Chondrocyte (in vitro differentiated cells): ENCODE measurements around the gene PCDHGA9. TPM values are rescaled to one million over a fixed set of nuclear protein-coding genes. Genes with fewer than 3 reads are reported as not detected.
"Not testable (repeated sequence)": the region's sequence is repeated elsewhere in the genome, so short reads cannot be mapped to it uniquely, and the experiment has no call there.

Experiments used
- DNase-seq: peaks from one replicate; pipeline ENCODE4 v3.0.0; 2021; ENCODE audit warnings: mixed read lengths, low spot score
- H3K27ac Mint-ChIP-seq: one replicate; pipeline ENCODE4 v1.8.0; 2021; ENCODE audit warnings: mild to moderate bottlenecking, moderate library complexity, mixed read lengths; ENCODE audit not compliant: unreplicated experiment
- H3K27me3 Mint-ChIP-seq: 2 replicates; pipeline ENCODE4 v1.8.0; 2021; ENCODE audit warnings: low read depth, mixed read lengths
- H3K36me3 Mint-ChIP-seq: 2 replicates; pipeline ENCODE4 v1.8.0; 2021; ENCODE audit warnings: low read depth, mixed read lengths
- H3K4me1 Mint-ChIP-seq: 2 replicates; pipeline ENCODE4 v1.8.0; 2021; ENCODE audit warnings: low read depth, mild to moderate bottlenecking, mixed read lengths
- H3K4me3 Mint-ChIP-seq: one replicate; pipeline ENCODE4 v1.8.0; 2021; ENCODE audit warnings: mild to moderate bottlenecking, moderate library complexity, mixed read lengths; ENCODE audit not compliant: unreplicated experiment
- H3K9me3 Mint-ChIP-seq: 2 replicates; pipeline ENCODE4 v1.8.0; 2021; ENCODE audit warnings: low read depth, mixed read lengths
- total RNA-seq: library from RNA; stranded (reverse); gene quantifications from 3 replicates; pipeline ENCODE4 v1.2.1, GENCODE V29; 2021
- TF ChIP-seq, protein P1 (sequence below): fragments of 200-600 bp; sonication (generic); IDR thresholded peaks from 2 replicates; pipeline ENCODE4 v1.5.0; 2021; ENCODE audit warnings: antibody characterized with exemption, mild to moderate bottlenecking, moderate library complexity

PCDHGA9 gene
- total RNA-seq, 1 donor from 2014 or later, result 1.4 TPM

DNA sequence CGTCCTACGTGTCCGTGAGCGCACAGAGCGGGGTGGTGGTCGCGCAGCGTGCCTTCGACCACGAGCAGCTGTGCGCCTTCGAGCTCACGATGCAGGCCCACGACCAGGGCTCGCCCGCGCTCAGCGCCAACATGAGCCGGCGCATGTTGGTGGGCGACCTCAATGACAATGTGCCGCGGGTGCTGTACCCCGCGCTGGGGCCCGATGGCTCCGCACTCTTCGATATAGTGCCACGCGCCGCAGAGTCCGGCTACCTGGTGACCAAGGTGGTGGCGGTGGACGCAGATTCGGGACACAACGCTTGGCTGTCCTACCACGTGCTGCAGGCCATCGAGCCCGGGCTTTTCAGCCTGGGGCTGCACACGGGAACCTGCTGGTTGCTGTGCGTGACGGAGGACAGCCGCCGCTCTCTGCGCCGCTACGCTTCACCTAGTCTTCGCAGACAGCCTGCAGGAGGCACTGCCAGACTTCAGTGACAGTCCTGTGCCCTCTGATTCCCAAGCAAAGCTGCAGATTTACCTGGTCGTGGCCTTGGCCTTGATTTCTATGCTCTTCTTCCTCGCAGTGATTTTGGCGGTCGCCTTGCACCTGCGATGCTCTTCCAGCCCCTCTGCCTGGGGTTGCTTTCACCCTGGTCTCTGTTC lies 25.3 kb downstream of the PCDHGA9 start:
- H3K36me3 Mint-ChIP-seq, result peaks cover 60% of the 10 kb centered on the region
- no peak for DNase-seq
- H3K4me3 Mint-ChIP-seq, result no peak overlapping the region
- H3K27me3 Mint-ChIP-seq, result no peaks in the 10 kb centered on the region
- TF ChIP-seq, protein P1, sequence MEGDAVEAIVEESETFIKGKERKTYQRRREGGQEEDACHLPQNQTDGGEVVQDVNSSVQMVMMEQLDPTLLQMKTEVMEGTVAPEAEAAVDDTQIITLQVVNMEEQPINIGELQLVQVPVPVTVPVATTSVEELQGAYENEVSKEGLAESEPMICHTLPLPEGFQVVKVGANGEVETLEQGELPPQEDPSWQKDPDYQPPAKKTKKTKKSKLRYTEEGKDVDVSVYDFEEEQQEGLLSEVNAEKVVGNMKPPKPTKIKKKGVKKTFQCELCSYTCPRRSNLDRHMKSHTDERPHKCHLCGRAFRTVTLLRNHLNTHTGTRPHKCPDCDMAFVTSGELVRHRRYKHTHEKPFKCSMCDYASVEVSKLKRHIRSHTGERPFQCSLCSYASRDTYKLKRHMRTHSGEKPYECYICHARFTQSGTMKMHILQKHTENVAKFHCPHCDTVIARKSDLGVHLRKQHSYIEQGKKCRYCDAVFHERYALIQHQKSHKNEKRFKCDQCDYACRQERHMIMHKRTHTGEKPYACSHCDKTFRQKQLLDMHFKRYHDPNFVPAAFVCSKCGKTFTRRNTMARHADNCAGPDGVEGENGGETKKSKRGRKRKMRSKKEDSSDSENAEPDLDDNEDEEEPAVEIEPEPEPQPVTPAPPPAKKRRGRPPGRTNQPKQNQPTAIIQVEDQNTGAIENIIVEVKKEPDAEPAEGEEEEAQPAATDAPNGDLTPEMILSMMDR, result no peak
- H3K9me3 Mint-ChIP-seq, result peaks cover 58% of the 10 kb centered on the region
- H3K27ac Mint-ChIP-seq, result no peak overlapping the region
- H3K4me1 Mint-ChIP-seq, result no peaks in the 10 kb centered on the region

DNA sequence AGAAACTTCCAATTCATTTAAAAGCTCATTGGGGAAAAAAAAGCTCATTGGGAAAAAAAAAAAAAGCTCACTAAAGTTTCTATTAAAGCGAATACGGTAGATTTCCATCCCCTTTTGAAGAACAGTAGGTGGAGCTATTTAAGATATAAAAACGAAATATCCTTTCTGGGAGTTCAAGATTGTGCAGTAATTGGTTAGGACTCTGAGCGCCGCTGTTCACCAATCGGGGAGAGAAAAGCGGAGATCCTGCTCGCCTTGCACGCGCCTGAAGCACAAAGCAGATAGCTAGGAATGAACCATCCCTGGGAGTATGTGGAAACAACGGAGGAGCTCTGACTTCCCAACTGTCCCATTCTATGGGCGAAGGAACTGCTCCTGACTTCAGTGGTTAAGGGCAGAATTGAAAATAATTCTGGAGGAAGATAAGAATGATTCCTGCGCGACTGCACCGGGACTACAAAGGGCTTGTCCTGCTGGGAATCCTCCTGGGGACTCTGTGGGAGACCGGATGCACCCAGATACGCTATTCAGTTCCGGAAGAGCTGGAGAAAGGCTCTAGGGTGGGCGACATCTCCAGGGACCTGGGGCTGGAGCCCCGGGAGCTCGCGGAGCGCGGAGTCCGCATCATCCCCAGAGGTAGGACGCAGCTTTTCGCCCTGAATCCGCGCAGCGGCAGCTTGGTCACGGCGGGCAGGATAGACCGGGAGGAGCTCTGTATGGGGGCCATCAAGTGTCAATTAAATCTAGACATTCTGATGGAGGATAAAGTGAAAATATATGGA lies 27.9 kb downstream of the PCDHGA9 start, which contains the start of gene PCDHGA12:
PCDHGA12 (plus strand) TSS at position 176 of the 782 bp plus-strand sequence; CDS start at position 429, 253 bp downstream.
- DNase-seq, result no peak
- no peak within 1 kb of the TSS for H3K27ac Mint-ChIP-seq
- peaks cover 47% of the 10 kb centered on the region for H3K9me3 Mint-ChIP-seq
- H3K27me3 Mint-ChIP-seq, result no peaks in the 10 kb centered on the region
- no peak within 1 kb of the TSS for H3K4me3 Mint-ChIP-seq
- H3K36me3 Mint-ChIP-seq, result peaks cover 49% of the 10 kb centered on the region
- no peaks in the 10 kb centered on the region for H3K4me1 Mint-ChIP-seq
- TF ChIP-seq, protein P1, result no peak

DNA sequence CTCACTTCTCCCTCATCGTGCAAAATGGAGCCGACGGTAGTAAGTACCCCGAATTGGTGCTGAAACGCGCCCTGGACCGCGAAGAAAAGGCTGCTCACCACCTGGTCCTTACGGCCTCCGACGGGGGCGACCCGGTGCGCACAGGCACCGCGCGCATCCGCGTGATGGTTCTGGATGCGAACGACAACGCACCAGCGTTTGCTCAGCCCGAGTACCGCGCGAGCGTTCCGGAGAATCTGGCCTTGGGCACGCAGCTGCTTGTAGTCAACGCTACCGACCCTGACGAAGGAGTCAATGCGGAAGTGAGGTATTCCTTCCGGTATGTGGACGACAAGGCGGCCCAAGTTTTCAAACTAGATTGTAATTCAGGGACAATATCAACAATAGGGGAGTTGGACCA lies 28.7 kb downstream of the PCDHGA9 start:
- Mint-ChIP-seq H3K27ac (no peak overlapping the region), H3K9me3 (peaks cover 41% of the 10 kb centered on the region), H3K36me3 (peaks cover 43% of the 10 kb centered on the region), H3K4me1 (no peaks in the 10 kb centered on the region), H3K4me3 (no peak overlapping the region), H3K27me3 (no peaks in the 10 kb centered on the region)
- DNase-seq, result no peak
- TF ChIP-seq, protein P1, result no peak

DNA sequence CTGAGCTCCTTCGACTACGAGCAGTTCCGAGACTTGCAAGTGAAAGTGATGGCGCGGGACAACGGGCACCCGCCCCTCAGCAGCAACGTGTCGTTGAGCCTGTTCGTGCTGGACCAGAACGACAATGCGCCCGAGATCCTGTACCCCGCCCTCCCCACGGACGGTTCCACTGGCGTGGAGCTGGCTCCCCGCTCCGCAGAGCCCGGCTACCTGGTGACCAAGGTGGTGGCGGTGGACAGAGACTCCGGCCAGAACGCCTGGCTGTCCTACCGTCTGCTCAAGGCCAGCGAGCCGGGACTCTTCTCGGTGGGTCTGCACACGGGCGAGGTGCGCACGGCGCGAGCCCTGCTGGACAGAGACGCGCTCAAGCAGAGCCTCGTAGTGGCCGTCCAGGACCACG lies 29.7 kb downstream of the PCDHGA9 start:
- Mint-ChIP-seq H3K36me3 (peaks cover 36% of the 10 kb centered on the region), H3K9me3 (peaks cover 32% of the 10 kb centered on the region)
- DNase-seq, H3K4me1 Mint-ChIP-seq, H3K27ac Mint-ChIP-seq, H3K4me3 Mint-ChIP-seq, H3K27me3 Mint-ChIP-seq: not testable (repeated sequence)

DNA sequence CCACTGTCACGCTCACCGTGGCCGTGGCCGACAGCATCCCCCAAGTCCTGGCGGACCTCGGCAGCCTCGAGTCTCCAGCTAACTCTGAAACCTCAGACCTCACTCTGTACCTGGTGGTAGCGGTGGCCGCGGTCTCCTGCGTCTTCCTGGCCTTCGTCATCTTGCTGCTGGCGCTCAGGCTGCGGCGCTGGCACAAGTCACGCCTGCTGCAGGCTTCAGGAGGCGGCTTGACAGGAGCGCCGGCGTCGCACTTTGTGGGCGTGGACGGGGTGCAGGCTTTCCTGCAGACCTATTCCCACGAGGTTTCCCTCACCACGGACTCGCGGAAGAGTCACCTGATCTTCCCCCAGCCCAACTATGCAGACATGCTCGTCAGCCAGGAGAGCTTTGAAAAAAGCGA lies 30.1 kb downstream of the PCDHGA9 start:
- not testable (repeated sequence) for H3K4me3 Mint-ChIP-seq, DNase-seq, H3K27ac Mint-ChIP-seq, H3K27me3 Mint-ChIP-seq, H3K4me1 Mint-ChIP-seq
- peaks cover 33% of the 10 kb centered on the region for H3K36me3 Mint-ChIP-seq
- peaks cover 32% of the 10 kb centered on the region for H3K9me3 Mint-ChIP-seq

DNA sequence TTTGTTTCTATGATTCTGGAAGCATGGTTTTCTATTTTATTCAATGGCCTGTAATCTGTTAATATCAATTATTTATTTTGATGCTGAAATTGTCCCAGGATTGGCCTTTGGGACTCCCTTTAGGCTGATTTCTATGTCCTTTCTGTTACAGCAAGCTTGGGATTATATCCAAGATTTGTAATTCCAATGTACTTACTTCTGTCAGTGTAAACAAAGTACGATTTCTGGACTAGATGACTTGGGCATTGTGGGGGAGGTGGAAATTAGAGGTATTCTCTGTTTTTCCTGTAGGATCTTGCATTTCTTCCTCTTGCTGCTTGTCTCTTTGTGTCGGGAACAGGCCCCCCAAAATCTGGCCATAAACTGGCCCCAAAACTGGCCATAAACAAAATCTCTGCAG lies 31.4 kb downstream of the PCDHGA9 start:
- H3K36me3 Mint-ChIP-seq, result peaks cover 27% of the 10 kb centered on the region
- H3K27me3 Mint-ChIP-seq, result no peaks in the 10 kb centered on the region
- H3K4me3 Mint-ChIP-seq, result no peak overlapping the region
- H3K9me3 Mint-ChIP-seq, result peaks cover 26% of the 10 kb centered on the region
- no peak overlapping the region for H3K27ac Mint-ChIP-seq
- TF ChIP-seq, protein P1, result no peak
- H3K4me1 Mint-ChIP-seq, result peaks cover 4% of the 10 kb centered on the region
- DNase-seq, result no peak
